Parathyroid adenoma (tissue), 2 donors: ENCODE measurements around the gene CFDP1.

ENCODE experiments used
- H2AFZ ChIP-seq: fragments of 300-600 bp; sonication (generic); one replicate; pipeline ENCODE4 v1.7.0; 2017; ENCODE audit warnings: antibody characterized with exemption, mild to moderate bottlenecking
- H3K27ac ChIP-seq: fragments of 300-600 bp; sonication (generic); one replicate; pipeline ENCODE4 v1.7.0; 2017
- H3K27me3 ChIP-seq: fragments of 300-600 bp; sonication (generic); one replicate; pipeline ENCODE4 v1.7.0; 2017; ENCODE audit warnings: low read length; ENCODE audit not compliant: control insufficient read depth, insufficient read depth
- H3K36me3 ChIP-seq: fragments of 300-600 bp; sonication (generic); one replicate; pipeline ENCODE4 v1.7.0; 2017; ENCODE audit warnings: low read length; ENCODE audit not compliant: control insufficient read depth, insufficient read depth
- H3K4me1 ChIP-seq: fragments of 300-600 bp; sonication (generic); one replicate; pipeline ENCODE4 v1.7.0; 2017; ENCODE audit warnings: control low read depth
- H3K4me2 ChIP-seq: fragments of 300-600 bp; sonication (generic); one replicate; pipeline ENCODE4 v1.7.0; 2017; ENCODE audit warnings: low read length
- H3K4me3 ChIP-seq: fragments of 300-600 bp; sonication (generic); one replicate; pipeline ENCODE4 v1.7.0; 2017; ENCODE audit warnings: low read depth, low read length
- H3K79me2 ChIP-seq: fragments of 300-600 bp; sonication (generic); one replicate; pipeline ENCODE4 v1.7.0; 2017; ENCODE audit warnings: control low read depth
- H3K9ac ChIP-seq: fragments of 300-600 bp; sonication (generic); one replicate; pipeline ENCODE4 v1.7.0; 2017; ENCODE audit warnings: mild to moderate bottlenecking
- H3K9me3 ChIP-seq: fragments of 300-600 bp; sonication (generic); one replicate; pipeline ENCODE4 v1.7.0; 2017; ENCODE audit warnings: low read length; ENCODE audit not compliant: control insufficient read depth
- TF ChIP-seq, protein P1 (sequence below): fragments of 300-600 bp; sonication (generic); IDR thresholded peaks from one replicate; pipeline ENCODE4 v1.7.0; 2017; ENCODE audit warnings: antibody characterized with exemption, mild to moderate bottlenecking
- donor health status: primary hyperparathyroidism.

Gene CFDP1

DNA sequence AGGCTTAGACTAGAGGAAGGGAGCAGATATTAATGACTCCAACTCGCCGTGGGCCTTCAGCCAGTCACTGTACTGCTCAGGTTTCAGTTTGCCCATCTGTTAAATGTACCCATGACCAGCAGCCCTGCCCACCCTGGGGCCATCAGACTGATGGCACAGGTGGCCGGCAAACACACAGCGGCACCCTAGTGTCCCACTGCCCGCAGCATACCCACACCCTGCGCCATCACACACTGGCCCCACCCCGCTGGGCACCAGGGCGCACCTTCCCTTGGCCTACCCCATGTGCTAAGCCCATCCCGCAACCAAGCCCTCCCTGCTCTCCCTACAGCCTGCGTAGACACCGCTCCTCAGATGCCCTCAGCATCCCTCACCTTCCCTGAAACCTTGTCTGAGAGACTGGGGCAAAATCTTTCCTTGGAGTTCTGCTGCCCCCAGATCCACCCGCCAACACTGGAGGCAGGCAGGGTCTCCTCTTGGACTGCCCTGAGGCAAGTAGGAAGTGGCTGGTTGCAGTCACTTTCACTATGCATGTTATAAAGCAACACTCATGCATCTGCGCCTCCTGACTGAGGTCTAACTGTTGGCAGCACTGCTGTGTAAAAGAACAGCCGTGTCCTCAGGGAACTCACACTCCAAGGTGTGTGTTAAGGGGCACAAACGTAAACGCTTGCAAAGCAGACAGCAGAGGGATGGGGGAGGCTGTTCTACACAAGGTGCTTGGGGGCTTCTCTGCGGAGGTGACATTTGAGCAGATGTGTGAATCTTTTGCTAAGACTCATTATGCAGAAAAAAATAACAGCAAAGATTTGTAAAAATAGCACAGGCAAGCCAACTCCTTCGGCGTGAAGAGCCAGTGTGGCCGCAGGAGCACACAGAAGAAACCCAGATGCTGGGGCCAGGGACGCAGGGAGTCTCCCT lies 175.2 kb downstream of the CFDP1 start:
- Histone ChIP-seq H2AFZ (no peak overlapping the region), H3K4me3 (no peak overlapping the region), H3K79me2 (peaks cover 78% of the 10 kb centered on the region), H3K36me3 (no peaks in the 10 kb centered on the region), H3K4me2 (no peak overlapping the region), H3K27ac (no peak overlapping the region), H3K27me3 (no peaks in the 10 kb centered on the region), H3K9ac (no peak overlapping the region), H3K9me3 (no peaks in the 10 kb centered on the region), H3K4me1 (peaks cover 31% of the 10 kb centered on the region)
- TF ChIP-seq, protein P1, sequence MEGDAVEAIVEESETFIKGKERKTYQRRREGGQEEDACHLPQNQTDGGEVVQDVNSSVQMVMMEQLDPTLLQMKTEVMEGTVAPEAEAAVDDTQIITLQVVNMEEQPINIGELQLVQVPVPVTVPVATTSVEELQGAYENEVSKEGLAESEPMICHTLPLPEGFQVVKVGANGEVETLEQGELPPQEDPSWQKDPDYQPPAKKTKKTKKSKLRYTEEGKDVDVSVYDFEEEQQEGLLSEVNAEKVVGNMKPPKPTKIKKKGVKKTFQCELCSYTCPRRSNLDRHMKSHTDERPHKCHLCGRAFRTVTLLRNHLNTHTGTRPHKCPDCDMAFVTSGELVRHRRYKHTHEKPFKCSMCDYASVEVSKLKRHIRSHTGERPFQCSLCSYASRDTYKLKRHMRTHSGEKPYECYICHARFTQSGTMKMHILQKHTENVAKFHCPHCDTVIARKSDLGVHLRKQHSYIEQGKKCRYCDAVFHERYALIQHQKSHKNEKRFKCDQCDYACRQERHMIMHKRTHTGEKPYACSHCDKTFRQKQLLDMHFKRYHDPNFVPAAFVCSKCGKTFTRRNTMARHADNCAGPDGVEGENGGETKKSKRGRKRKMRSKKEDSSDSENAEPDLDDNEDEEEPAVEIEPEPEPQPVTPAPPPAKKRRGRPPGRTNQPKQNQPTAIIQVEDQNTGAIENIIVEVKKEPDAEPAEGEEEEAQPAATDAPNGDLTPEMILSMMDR: no peak

DNA sequence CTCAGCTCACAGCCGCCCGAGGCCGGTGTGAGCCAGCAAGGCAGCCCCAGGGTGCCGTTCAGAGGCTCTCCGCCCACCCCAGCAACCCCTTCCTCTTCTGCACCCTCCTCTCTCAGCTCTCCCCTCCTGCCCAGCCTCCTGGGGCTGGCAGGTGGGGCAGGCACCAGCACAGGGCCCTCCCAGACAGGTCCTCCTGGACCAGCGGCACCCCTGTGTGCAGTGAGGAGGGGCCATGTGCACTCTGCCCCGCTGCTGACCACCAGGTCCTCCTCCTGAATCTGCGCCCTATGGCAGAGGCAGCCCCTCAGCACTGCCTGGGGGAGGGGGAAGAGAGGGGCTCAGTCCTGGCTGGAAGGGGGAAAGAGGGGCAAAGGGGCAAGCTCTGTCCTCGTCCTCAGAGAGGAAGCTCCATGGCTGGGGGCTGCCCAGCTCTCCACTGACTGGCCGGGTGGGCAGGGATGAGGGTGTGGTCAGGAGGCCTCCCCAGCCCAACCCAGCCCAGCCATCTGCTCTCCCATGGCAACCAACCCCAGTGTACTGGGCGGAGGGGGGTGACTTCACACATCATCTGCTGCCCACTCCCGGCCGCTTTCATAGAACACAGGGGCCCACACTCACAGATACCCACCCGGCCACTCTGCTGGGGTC lies 176.5 kb downstream of the CFDP1 start:
- peaks cover 65% of the 10 kb centered on the region for H3K79me2 ChIP-seq
- H3K27me3 ChIP-seq: no peaks in the 10 kb centered on the region
- no peak overlapping the region for H3K9ac ChIP-seq
- TF ChIP-seq, protein P1: no peak
- H3K4me2 ChIP-seq: no peak overlapping the region
- H3K9me3 ChIP-seq: no peaks in the 10 kb centered on the region
- no peak overlapping the region for H3K4me3 ChIP-seq
- no peaks in the 10 kb centered on the region for H3K36me3 ChIP-seq
- H3K27ac ChIP-seq: no peak overlapping the region
- H2AFZ ChIP-seq: no peak overlapping the region
- peaks cover 30% of the 10 kb centered on the region for H3K4me1 ChIP-seq

DNA sequence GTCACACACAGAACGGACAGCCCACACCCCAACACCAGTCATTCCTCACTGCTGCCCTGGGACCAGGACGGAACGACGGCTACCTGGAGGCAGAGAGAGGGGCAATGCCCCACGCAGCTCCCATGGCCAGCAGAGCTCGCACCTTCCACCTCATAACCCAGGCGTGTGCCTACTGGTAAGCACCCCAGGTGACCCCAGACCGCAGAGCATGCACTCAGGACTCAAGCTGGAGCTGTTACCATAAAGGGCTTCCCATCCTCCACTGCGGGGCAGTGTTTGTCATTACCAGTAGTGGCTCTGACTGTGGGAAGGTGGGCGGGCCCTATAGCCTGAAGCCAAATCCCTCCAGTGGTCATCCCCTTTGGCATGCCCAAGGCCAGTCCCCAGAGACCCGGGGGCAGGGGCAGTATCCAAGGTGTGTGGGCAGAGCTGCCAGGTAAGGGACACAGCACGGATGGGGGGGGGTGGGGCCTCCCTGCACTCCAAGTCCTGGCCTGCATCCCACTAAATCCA lies 177.2 kb downstream of the CFDP1 start:
- peak overlapping the region; percentile 17 for H3K27ac ChIP-seq
- no peak overlapping the region for H3K4me2 ChIP-seq
- H3K4me3 ChIP-seq: no peak overlapping the region
- TF ChIP-seq, protein P1: no peak
- H3K36me3 ChIP-seq: no peaks in the 10 kb centered on the region
- H3K4me1 ChIP-seq: peaks cover 30% of the 10 kb centered on the region
- H3K79me2 ChIP-seq: peaks cover 59% of the 10 kb centered on the region
- no peaks in the 10 kb centered on the region for H3K9me3 ChIP-seq
- H3K9ac ChIP-seq: no peak overlapping the region
- no peaks in the 10 kb centered on the region for H3K27me3 ChIP-seq
- H2AFZ ChIP-seq: no peak overlapping the region

DNA sequence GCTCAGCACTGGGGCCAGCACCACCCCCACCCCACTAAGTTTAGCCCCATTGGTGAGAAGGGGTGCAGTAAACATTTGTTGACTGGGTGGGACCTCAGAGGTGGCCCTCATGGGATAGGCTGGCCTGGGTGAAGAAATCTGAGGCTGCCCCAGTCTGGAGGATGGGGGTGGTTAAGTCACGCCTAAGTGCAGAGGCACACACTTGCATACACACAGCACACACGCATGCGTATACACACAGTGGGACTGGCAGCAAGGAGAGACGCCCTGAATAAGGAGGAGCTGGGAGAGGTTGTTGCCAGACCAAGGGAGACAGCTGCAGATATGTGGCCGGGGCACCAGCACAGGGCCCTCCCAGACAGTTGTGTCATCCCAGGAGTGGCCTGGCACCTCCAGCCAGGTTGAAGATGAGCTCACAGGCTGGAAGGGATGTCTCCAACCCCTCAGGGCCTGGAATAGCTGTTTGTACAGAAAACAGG lies 178.9 kb downstream of the CFDP1 start:
- Histone ChIP-seq H2AFZ (no peak overlapping the region), H3K9ac (no peak overlapping the region), H3K9me3 (no peaks in the 10 kb centered on the region), H3K27me3 (no peaks in the 10 kb centered on the region), H3K4me3 (no peak overlapping the region), H3K4me1 (peaks cover 37% of the 10 kb centered on the region), H3K36me3 (no peaks in the 10 kb centered on the region), H3K27ac (peak overlapping the region; percentile 17), H3K79me2 (peaks cover 63% of the 10 kb centered on the region), H3K4me2 (no peak overlapping the region)
- TF ChIP-seq, protein P1: no peak
